Putamen (tissue), 1 donor: ENCODE measurements around the gene MBLAC1.

Experiments
- DNase-seq: peaks from one replicate; pipeline ENCODE4 v3.0.0-alpha.2; 2016; ENCODE audit warnings: low spot score

MBLAC1 gene

GRCh38 chr7:100154651-100155491 lies 28.1 kb downstream of the MBLAC1 start:
- no peak for DNase-seq

DNA sequence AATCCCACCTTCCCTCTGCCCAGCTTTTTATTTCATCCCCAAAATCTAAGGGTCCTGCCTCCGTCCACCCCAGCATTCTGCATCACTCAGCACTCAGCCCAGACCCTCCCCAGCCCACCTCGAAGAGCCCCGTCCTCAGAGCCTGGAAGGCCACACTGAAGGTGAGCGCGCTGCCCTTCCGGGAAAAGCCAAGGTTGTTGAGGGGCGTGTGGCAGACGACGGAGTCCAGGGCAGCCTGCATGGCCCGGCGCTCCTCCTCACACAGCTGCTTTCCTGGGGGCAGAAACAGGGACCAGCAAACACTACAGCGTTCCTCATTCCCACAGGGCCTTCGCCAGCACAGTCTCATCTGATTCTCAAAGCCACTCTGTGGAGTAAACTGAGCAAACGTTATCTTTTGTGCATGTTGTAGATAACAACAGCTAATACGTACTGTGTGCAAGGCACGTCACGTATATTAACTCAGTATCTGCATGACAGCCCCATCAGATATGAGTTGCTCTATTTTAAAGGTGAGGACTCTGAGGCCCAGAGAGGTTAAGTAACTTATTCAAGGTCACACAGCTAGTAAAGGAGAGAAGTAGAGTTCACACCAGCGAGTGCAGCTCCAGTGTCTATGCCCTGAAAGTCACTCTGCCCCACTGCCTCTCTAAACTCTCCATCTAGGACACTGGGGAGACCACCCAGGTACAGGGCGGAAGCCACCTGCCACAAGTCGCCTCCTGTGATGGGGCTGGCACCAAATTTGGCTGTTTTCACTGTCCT lies 29.0 kb downstream of the MBLAC1 start:
- no peak for DNase-seq

GRCh38 chr7:100156331-100157068 lies 29.7 kb downstream of the MBLAC1 start:
- no peak for DNase-seq

- no peak for DNase-seq
Measured at GRCh38 chr7:100157069-100157333, 30.2 kb downstream of the MBLAC1 start.

GRCh38 chr7:100157334-100158228 lies 30.8 kb downstream of the MBLAC1 start:
- DNase-seq, result no peak

DNA sequence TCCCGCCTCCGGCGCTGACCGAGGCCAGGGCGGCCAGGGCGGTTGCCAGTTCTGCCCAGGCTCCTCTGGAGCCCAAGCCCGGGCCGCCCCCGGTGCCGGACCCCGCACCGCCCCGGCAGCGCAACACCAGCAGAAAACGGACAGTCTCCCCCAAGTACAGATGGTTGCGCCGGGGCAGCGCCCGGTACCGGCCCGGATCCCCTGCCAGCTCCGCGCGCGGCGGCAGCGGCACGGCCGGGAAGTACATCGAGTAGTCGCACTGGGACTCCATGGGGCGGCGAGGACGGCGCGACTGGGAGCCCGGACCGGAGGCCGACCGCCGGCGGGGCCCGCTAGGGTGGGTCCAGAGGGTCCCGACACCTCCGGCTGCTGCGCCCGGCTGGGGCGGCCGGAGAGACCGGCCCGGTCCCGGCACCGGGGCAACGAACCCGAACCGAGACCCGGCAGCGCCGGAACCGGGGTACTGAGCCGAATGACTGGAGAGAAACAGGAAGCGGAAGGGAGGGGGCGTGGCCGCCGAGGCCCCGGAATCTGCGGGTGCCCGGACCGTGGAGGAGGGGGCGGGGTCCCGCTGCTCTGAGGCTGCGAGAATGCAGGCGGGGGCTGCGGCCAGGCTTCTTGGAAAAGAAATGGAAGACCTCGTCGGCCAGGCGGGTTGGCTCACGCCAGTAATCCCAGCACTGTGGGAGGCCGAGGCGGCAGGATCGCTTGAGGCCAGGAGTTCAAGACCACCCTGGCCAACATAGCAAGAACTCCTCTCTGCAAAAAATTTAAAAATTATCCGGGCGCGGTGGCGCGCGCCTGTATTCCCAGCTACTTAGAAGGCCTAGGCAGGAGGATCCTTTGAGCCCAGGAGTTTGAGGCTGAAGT lies 31.7 kb downstream of the MBLAC1 start, which contains the start of gene TRAPPC14:
Gene TRAPPC14, minus strand, starts transcription at position 495 of the 870 bp plus-strand sequence. Its CDS starts 224 bp downstream, at position 271.
- DNase-seq, result peak; percentile 82

DNA sequence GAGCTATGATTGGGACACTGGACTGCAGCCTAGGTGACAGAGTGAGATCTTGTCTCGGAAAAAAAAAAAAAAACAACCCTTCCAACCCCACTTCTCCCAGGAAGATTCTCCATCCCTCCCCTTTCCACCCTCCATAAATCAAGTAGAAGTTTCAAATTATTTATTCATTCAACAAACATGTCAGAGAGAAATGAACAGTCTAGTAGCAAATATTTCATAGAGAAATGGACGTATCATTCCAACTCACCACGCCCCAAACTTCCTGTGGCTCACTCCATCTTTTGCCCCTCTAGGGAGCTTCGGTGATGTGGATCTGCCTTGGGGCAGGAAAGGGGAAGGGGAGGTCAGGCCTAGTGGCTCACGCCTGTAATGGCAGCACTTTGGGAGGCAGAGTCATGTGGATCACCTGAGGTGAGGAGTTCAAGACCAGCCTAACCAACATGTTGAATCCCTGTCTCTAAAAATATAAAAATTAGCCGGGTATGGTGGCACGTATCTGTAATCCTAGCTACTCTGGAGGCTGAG lies 32.4 kb downstream of the MBLAC1 start:
- DNase-seq, result no peak

GRCh38 chr7:100160067-100160466 lies 33.3 kb downstream of the MBLAC1 start:
- no peak for DNase-seq

DNA sequence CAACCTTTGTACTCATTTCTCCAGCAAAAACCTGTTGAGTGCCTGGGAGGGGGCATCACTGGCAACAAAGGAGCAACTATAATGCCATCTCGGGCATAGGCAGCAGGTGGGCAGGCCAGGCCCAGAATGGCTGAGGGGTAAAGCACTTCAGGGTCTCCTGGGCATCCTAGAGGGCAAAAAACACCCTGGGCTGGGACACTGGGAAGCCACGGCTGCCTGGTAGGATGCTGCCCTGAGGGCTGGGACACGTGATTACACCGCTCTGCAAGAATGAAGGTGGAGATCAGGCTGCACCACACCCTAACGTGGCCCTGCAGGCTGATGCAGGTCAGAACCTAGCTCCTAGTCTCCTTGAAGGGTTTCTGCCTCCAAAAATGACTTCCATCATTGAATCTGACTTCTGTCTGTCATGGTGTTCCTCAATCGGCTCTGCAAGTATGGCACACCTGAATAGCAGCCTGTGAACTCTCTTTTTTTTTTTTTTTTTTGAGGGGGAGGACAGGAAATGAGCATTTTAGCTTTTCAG lies 36.3 kb downstream of the MBLAC1 start:
- no peak for DNase-seq

GRCh38 chr7:100163871-100164270 lies 37.1 kb downstream of the MBLAC1 start:
- DNase-seq, result no peak

GRCh38 chr7:100166317-100166940 lies 39.7 kb downstream of the MBLAC1 start:
- no peak for DNase-seq

GRCh38 chr7:100166970-100167911 lies 40.5 kb downstream of the MBLAC1 start:
- DNase-seq, result no peak

DNA sequence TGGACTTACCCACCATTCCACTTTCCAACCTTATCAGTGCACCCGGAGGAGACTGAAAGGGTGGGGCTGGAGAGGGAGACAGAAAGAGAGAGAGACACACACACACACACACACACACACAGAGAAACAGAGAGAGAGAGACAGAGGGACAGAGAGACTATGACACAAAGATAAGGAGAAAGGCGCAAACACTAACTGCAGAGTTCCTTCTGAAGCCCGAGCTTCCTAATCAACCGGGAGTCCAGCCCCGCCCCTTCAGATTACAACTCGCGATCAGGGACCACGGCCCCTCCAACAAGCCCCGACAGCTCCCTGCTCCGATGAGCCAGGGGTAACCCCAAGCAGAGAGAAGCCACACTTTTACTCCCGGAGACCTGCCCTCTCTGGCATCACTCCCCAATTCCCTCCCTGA lies 41.2 kb downstream of the MBLAC1 start:
- no peak for DNase-seq

DNA sequence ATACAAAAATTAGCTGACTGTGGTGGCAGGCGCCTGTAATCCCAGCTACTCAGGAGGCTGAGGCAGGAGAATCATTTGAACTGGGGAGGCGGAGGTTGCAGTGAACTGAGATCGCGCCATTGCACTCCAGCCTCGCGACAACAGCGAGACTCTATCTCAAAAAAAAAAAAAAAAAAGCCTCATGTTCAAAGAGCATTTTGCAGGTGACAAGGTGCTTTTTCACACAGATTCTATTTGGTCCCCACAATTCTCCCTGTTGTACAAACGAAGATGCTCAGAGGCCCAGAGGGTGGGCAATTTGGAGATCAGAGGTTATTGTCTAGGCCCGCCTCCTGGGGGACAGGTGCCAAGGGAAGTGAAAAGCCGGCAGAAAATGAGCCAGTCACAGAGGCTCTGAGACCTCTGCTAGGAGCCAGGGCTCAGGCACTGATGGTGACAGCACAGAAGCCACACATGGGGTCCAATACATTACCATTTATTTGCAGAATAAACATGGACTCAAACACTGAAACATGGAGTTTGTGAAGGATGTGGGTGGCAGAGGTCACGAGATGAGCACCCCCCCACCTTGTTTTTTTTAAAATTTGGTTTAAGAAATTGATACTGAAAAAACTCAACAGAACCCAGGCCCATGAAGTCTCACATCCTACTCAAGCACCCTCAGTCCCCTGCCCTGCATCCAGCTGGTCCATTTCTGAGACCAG lies 42.5 kb downstream of the MBLAC1 start:
- no peak for DNase-seq

GRCh38 chr7:100170101-100170897 lies 43.5 kb downstream of the MBLAC1 start:
- DNase-seq, result no peak

- no peak for DNase-seq
Measured at GRCh38 chr7:100171087-100171681, 44.4 kb downstream of the MBLAC1 start.

GRCh38 chr7:100171840-100172239 lies 45.1 kb downstream of the MBLAC1 start:
- DNase-seq, result no peak
